Activated T-helper 1 cell treated with anti-CD3 and anti-CD28 coated beads, Interleukin-12 subunit alpha, Interleukin-12 subunit beta, Interleukin-2, Interleukin-4 antibody, amounts not matched to agents 30 ng/mL and 10 ng/mL and 1 ng/mL, durations not matched to agents 14 hours and 24 hours and 36 hours (primary cell): ENCODE results near the gene CEACAM18. TPM values are rescaled to one million over a fixed set of nuclear protein-coding genes. Genes with fewer than 3 reads are reported as not detected.
A peak's percentile ranks its signal among the peaks of the same experiment; 100 is the strongest.
"Not testable (repeated sequence)": the region's sequence is repeated elsewhere in the genome, so short reads cannot be mapped to it uniquely, and the experiment has no call there.

Source experiments
- DNase-seq: peaks from one replicate; pipeline ENCODE4 v3.0.0; 2021; ENCODE audit warnings: low spot score
- H3K27ac Mint-ChIP-seq: one replicate; pipeline ENCODE4 v1.8.0; 2021; ENCODE audit warnings: mild to moderate bottlenecking, mixed read lengths
- H3K27me3 Mint-ChIP-seq: one replicate; pipeline ENCODE4 v1.8.0; 2022; ENCODE audit warnings: mild to moderate bottlenecking, moderate library complexity, mixed read lengths; ENCODE audit not compliant: insufficient read depth
- H3K36me3 Mint-ChIP-seq: one replicate; pipeline ENCODE4 v1.8.0; 2021; ENCODE audit warnings: low read depth, mixed read lengths
- H3K4me1 Mint-ChIP-seq: one replicate; pipeline ENCODE4 v1.8.0; 2021; ENCODE audit warnings: low read depth, mixed read lengths
- H3K4me3 Mint-ChIP-seq: one replicate; pipeline ENCODE4 v1.8.0; 2021; ENCODE audit warnings: mild to moderate bottlenecking, moderate library complexity, mixed read lengths
- H3K9me3 Mint-ChIP-seq: one replicate; pipeline ENCODE4 v1.8.0; 2021; ENCODE audit warnings: mixed read lengths
- intact Hi-C: fragments of 100-400 bp; cut with micrococcal nuclease; formaldehyde crosslinking; loops from one replicate; pipeline ENCODE4 v1.15.1; 2024
- total RNA-seq: library from RNA; stranded (reverse); gene quantifications from 2 replicates; pipeline ENCODE4 v1.2.3, GENCODE V29; 2022

CEACAM18 gene
- total RNA-seq, 1 donor from 2014 or later: not detected

- H3K4me1 Mint-ChIP-seq: peaks cover 8% of the 10 kb centered on the region
- H3K27ac Mint-ChIP-seq: no peak overlapping the region
- intact Hi-C loops: no loop called here
- H3K36me3 Mint-ChIP-seq: no peaks in the 10 kb centered on the region
- peaks cover 5% of the 10 kb centered on the region for H3K9me3 Mint-ChIP-seq
- H3K27me3 Mint-ChIP-seq: no peaks in the 10 kb centered on the region
- H3K4me3 Mint-ChIP-seq: no peak overlapping the region
- no peak for DNase-seq
Measured at GRCh38 chr19:51485960-51486660, 7.8 kb downstream of the CEACAM18 start.

DNA sequence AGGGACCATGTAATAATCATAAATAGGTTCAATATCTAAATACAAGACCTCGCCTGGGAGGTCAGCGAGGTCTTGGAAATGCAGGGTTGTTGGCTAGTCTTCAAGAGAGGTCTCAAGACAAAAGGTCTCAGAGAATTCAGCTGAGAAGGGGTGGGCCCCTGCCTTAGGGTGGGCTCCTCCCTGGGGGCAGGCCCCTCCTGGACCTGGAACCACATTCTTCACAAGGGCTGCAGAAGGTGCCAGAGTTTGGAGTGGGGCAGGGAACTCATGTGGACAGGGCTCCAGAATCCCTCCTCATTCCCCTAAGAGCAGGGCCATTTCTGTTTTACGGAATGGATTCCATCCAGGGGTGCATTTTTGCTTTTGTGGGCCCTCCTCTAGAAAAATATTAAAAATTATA lies 10.2 kb downstream of the CEACAM18 start:
- peaks cover 2% of the 10 kb centered on the region for H3K36me3 Mint-ChIP-seq
- H3K27ac Mint-ChIP-seq: no peak overlapping the region
- peaks cover 9% of the 10 kb centered on the region for H3K9me3 Mint-ChIP-seq
- no peak for DNase-seq
- intact Hi-C loops: no loop called here
- H3K4me1 Mint-ChIP-seq: peaks cover 9% of the 10 kb centered on the region
- H3K4me3 Mint-ChIP-seq: no peak overlapping the region
- no peaks in the 10 kb centered on the region for H3K27me3 Mint-ChIP-seq

DNA sequence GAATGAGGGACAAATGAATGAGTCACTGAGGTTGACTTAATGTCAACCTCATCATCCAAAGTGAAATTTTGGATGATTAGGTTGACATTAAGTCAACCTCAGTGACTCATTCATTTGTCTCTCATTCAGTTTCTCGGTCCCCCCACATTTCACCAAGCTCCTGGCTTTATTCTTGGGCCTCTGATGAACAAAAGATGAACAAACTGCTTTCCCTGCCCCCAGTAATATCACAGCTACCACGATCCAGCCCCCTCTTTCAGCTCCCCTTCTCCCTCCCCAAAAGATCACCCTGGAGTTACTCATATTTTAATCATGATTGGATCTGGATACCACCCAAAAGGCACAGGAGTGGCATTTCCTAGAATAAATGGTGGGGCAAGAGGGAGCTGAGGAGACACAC lies 10.8 kb downstream of the CEACAM18 start:
- Mint-ChIP-seq H3K9me3 (peaks cover 13% of the 10 kb centered on the region), H3K4me3 (peak overlapping the region; percentile 9), H3K27me3 (no peaks in the 10 kb centered on the region), H3K27ac (peak overlapping the region; percentile 54), H3K4me1 (peaks cover 15% of the 10 kb centered on the region), H3K36me3 (peaks cover 2% of the 10 kb centered on the region)
- no peak for DNase-seq
- intact Hi-C loops: loop anchor here (1.0 kb wide), 1 partner anchor 10 kb away; no protein-coding TSS in a partner anchor

GRCh38 chr19:51490676-51491075 lies 12.3 kb downstream of the CEACAM18 start:
- Mint-ChIP-seq H3K27me3 (no peaks in the 10 kb centered on the region), H3K36me3 (peaks cover 2% of the 10 kb centered on the region), H3K9me3 (peaks cover 13% of the 10 kb centered on the region), H3K4me3 (no peak overlapping the region), H3K27ac (no peak overlapping the region), H3K4me1 (peaks cover 15% of the 10 kb centered on the region)
- intact Hi-C loops: no loop called here
- DNase-seq: no peak

- intact Hi-C loops: no loop called here
- H3K36me3 Mint-ChIP-seq: peaks cover 2% of the 10 kb centered on the region
- no peak overlapping the region for H3K4me3 Mint-ChIP-seq
- no peak for DNase-seq
- peaks cover 8% of the 10 kb centered on the region for H3K9me3 Mint-ChIP-seq
- peaks cover 2% of the 10 kb centered on the region for H3K27me3 Mint-ChIP-seq
- H3K4me1 Mint-ChIP-seq: peaks cover 15% of the 10 kb centered on the region
- H3K27ac Mint-ChIP-seq: no peak overlapping the region
Measured at GRCh38 chr19:51491586-51491985, 13.2 kb downstream of the CEACAM18 start.

DNA sequence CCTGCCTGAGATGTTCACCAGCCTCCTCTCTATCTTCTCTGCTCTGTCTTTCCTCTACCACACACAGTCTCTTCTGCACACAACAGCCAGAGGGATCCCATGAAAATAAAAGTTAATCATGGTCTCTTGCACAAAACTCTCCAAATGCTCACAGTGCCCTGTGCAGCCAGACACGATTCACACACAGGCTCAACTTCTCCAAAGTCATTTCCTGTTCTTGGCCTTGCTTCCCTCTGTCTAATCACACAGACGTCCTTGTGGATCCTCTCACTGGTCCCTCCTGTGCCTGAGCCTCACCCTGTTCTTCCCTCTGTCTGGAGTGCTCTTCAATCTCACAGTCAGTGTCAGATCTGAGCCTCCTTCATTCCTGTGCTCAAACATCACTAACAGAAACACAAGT lies 15.4 kb downstream of the CEACAM18 start:
- Mint-ChIP-seq H3K4me1 (peaks cover 14% of the 10 kb centered on the region), H3K27ac (no peak overlapping the region), H3K9me3 (peaks cover 8% of the 10 kb centered on the region), H3K36me3 (peaks cover 2% of the 10 kb centered on the region), H3K4me3 (no peak overlapping the region), H3K27me3 (peaks cover 9% of the 10 kb centered on the region)
- intact Hi-C loops: no loop called here
- no peak for DNase-seq

DNA sequence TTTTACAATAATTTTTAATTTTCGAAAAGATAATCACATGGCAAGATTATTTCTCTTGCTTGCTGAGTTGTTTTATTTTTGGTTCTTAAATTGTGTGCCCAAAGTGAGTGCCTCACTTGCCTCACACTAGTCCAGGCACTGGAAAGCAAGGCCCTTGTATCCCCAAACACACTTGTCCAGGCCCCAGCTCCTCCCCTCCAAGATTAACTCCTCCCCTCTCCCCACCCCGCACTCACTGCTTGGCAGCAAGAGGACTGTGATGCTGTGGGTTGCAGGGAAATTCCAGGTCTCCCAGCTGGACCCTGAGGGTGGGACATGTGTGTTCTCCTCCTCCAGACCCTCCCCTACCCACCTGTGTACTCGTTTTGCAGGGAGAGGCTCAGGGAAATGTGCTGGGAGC lies 19.3 kb downstream of the CEACAM18 start:
- Mint-ChIP-seq H3K36me3 (no peaks in the 10 kb centered on the region), H3K27ac (no peak overlapping the region), H3K4me3 (no peak overlapping the region), H3K27me3 (peaks cover 15% of the 10 kb centered on the region), H3K4me1 (peaks cover 21% of the 10 kb centered on the region), H3K9me3 (peaks cover 5% of the 10 kb centered on the region)
- DNase-seq: no peak
- intact Hi-C loops: no loop called here

DNA sequence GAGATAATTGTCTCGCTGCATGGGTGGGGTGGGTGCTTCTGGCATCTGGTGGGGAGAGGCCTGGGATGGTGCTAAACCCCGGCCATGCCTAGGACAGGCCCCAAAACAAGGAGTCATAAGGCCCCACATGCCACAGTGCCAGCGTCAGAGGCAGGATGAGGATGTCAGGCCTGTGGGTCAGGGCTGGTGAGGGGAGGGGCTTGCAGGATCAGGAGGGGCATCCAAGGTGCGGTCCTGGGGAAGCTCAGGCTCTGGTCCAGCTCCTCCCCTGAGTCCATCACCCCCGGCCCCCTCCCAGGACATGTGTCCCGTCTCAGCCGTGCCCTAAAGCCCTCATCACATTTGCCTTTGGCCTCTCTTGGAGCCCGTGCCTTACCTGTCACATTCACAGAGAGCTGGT lies 22.6 kb downstream of the CEACAM18 start:
- Mint-ChIP-seq H3K4me1 (peaks cover 24% of the 10 kb centered on the region), H3K4me3 (peak overlapping the region; percentile 54), H3K27ac (peak overlapping the region; percentile 64), H3K27me3 (peaks cover 15% of the 10 kb centered on the region), H3K9me3 (peaks cover 14% of the 10 kb centered on the region)
- DNase-seq, H3K36me3 Mint-ChIP-seq, intact Hi-C loops: not testable (repeated sequence)

- H3K27ac Mint-ChIP-seq: peak within 1 kb of the TSS; percentile 64
- H3K27me3 Mint-ChIP-seq: peaks cover 13% of the 10 kb centered on the region
- peak within 1 kb of the TSS; percentile 54 for H3K4me3 Mint-ChIP-seq
- no peaks in the 10 kb centered on the region for H3K36me3 Mint-ChIP-seq
- peaks cover 28% of the 10 kb centered on the region for H3K4me1 Mint-ChIP-seq
- DNase-seq: no peak
- peaks cover 14% of the 10 kb centered on the region for H3K9me3 Mint-ChIP-seq
- intact Hi-C loops: no loop called here
Measured at GRCh38 chr19:51501594-51502263, 23.4 kb downstream of the CEACAM18 start, which contains the start of gene SIGLEC12. Gene SIGLEC12, minus strand, starts transcription at chr19:51501800. Its CDS starts 67 bp downstream, at chr19:51501733.

- H3K36me3 Mint-ChIP-seq: no peaks in the 10 kb centered on the region
- no peak for DNase-seq
- intact Hi-C loops: no loop called here
- H3K27ac Mint-ChIP-seq: no peak overlapping the region
- H3K4me3 Mint-ChIP-seq: no peak overlapping the region
- H3K9me3 Mint-ChIP-seq: peaks cover 14% of the 10 kb centered on the region
- H3K27me3 Mint-ChIP-seq: peaks cover 7% of the 10 kb centered on the region
- H3K4me1 Mint-ChIP-seq: peaks cover 28% of the 10 kb centered on the region
Measured at GRCh38 chr19:51503286-51503817, 25.0 kb downstream of the CEACAM18 start.

GRCh38 chr19:51503896-51504295 lies 25.6 kb downstream of the CEACAM18 start:
- no peak overlapping the region for H3K4me3 Mint-ChIP-seq
- H3K27ac Mint-ChIP-seq: no peak overlapping the region
- intact Hi-C loops: no loop called here
- no peaks in the 10 kb centered on the region for H3K36me3 Mint-ChIP-seq
- H3K9me3 Mint-ChIP-seq: peaks cover 14% of the 10 kb centered on the region
- H3K27me3 Mint-ChIP-seq: peaks cover 6% of the 10 kb centered on the region
- DNase-seq: no peak
- peaks cover 28% of the 10 kb centered on the region for H3K4me1 Mint-ChIP-seq

DNA sequence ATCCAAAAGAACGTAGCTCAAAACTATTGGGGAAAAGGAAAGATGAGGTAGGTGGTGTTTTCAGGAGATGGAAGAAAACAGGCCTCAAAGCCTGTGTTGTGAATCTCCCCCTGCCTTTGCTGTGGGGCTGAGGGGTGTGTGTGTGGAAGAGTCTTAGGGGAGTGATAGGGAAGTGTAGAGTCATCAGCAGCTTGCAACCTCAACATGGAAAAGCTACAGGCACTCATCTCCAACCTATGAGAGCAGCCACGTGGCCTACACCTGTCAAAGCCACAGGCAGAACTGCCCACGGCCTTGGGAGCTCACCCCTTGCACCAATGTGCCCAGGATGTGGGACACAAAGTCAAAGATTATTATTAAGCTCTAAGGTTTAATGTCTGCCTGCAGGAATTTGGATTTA lies 27.6 kb downstream of the CEACAM18 start:
- DNase-seq: no peak

GRCh38 chr19:51507192-51507591 lies 28.9 kb downstream of the CEACAM18 start:
- Mint-ChIP-seq H3K27ac (no peak overlapping the region), H3K4me1 (peaks cover 27% of the 10 kb centered on the region), H3K9me3 (peaks cover 14% of the 10 kb centered on the region), H3K27me3 (peaks cover 11% of the 10 kb centered on the region), H3K4me3 (no peak overlapping the region), H3K36me3 (no peaks in the 10 kb centered on the region)
- intact Hi-C loops: no loop called here
- DNase-seq: no peak

More for the DNA sequence above, 27.6 kb downstream of the CEACAM18 start:
- Mint-ChIP-seq H3K27me3 (peaks cover 3% of the 10 kb centered on the region), H3K4me1 (peaks cover 32% of the 10 kb centered on the region), H3K4me3 (no peak overlapping the region), H3K36me3 (no peaks in the 10 kb centered on the region), H3K27ac (no peak overlapping the region), H3K9me3 (peaks cover 14% of the 10 kb centered on the region)
- intact Hi-C loops: no loop called here
